ENCODE measurements around the gene SFRP5. TPM values are rescaled to one million over a fixed set of nuclear protein-coding genes. Genes with fewer than 3 reads are reported as not detected.

SFRP5 gene
- total RNA-seq, 4 donors from 2014 or later = 0.69 to 4.4 (median 1.4) TPM

DNA sequence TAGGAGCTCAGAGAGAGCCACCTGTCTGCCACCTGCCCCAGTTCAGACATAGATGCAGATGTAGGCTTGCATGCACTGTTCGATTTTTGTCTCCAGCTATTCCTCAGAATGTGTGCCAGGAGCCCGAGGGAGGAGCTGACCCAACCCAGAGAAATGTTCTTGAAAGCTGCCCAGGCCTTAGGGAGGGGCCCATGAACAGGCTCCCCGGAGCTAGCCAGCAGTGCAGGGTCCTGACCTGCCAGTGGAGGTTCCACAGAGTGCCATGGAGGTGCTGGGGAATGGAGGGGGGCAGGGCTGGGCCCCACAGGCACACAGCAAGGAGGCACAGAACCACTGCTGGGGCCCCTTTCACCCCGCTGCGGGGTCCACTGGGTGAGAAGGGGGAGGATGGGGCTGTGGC, 29.6 kb upstream of the SFRP5 start:
- intact Hi-C loops (cut with DNase I; ENCODE audit: low total_unique reads) = no loop called here

GRCh38 chr10:97800474-97800873, 28.7 kb upstream of the SFRP5 start:
- WGBS, 2 donors = 87 to 92% methylated on average over 9 of the region's 9 CpGs
- intact Hi-C loops (cut with DNase I; ENCODE audit: low total_unique reads) = no loop called here
- TF ChIP-seq POLR2A (IDR thresholded peaks at IDR 0.05) = no peak
- TF ChIP-seq, protein P1, sequence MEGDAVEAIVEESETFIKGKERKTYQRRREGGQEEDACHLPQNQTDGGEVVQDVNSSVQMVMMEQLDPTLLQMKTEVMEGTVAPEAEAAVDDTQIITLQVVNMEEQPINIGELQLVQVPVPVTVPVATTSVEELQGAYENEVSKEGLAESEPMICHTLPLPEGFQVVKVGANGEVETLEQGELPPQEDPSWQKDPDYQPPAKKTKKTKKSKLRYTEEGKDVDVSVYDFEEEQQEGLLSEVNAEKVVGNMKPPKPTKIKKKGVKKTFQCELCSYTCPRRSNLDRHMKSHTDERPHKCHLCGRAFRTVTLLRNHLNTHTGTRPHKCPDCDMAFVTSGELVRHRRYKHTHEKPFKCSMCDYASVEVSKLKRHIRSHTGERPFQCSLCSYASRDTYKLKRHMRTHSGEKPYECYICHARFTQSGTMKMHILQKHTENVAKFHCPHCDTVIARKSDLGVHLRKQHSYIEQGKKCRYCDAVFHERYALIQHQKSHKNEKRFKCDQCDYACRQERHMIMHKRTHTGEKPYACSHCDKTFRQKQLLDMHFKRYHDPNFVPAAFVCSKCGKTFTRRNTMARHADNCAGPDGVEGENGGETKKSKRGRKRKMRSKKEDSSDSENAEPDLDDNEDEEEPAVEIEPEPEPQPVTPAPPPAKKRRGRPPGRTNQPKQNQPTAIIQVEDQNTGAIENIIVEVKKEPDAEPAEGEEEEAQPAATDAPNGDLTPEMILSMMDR (IDR thresholded peaks at IDR 0.05) = no peak
- H3K4me3 ChIP-seq (ENCODE audit: low read depth, poor library complexity, severe bottlenecking) = no peak overlapping the region
- DNase-seq (ENCODE audit: low spot score in 2 of 2) = no peak

More for the DNA sequence above, 29.6 kb upstream of the SFRP5 start:
- no peak for DNase-seq (ENCODE audit: low spot score in 2 of 2)
- TF ChIP-seq POLR2A (IDR thresholded peaks at IDR 0.05) = no peak
- TF ChIP-seq, protein P1 (IDR thresholded peaks at IDR 0.05) = no peak
- no peak overlapping the region for H3K4me3 ChIP-seq (ENCODE audit: low read depth, poor library complexity, severe bottlenecking)
- WGBS, 2 donors = 42 to 48% methylated on average over 5 of the region's 5 CpGs

DNA sequence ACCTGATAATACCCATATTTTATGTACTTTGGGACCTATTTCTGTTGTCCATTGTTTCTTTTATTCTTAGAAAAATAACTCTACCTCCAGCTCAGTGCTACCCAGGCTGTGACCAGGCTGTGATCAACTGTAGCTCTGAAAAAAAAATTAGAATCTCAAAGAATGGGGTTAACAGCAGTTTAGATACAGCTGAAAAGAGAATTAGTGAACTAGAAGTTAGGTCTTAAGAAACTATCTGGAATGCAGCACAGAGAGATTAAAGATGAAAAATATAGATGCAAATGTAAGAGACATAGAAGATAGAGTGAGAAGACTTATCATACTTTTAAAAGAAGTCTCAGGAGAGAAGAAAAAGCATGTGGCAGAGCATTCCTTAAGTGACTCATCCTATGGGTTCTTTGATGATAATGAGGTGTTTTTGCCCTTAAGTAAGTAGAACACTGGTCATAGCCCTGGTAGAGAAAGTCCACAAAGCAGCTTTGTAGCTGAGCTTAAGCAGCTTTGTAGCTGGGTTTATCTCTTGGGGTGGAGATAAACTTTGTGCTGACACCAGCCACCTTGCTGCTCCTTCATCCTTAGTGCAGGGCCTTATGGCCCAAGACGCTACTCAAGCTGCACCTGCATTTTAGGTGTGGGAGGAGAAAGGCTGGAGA, 27.3 kb upstream of the SFRP5 start:
- no peak for DNase-seq (ENCODE audit: low spot score in 2 of 2)
- 87 to 100% methylated on average over 1 of the region's 1 CpG for WGBS, 2 donors
- no peak for TF ChIP-seq POLR2A (IDR thresholded peaks at IDR 0.05)
- TF ChIP-seq, protein P1 (IDR thresholded peaks at IDR 0.05) = no peak
- intact Hi-C loops (cut with DNase I; ENCODE audit: low total_unique reads) = no loop called here
- H3K4me3 ChIP-seq (ENCODE audit: low read depth, poor library complexity, severe bottlenecking) = no peak overlapping the region

DNA sequence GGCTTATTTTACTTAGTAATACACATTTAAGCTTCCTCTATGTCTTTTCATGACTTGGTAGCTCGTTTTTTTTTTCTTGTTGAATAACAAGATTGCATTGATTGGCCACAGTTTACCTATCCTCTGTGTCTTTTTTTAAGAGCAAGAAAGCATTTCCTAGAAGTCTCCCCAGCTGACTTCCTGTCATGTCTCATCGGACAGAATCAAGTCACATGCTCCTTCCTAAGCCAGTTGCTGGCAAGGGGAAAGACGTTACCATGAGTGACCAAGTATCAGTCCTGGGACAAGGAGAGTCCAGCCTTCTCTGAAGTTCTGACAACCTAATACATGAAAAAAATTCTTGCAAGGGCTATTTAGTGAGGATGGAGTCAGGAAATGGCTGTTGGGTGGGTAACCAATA, 24.9 kb upstream of the SFRP5 start:
- intact Hi-C loops (cut with DNase I; ENCODE audit: low total_unique reads) = no loop called here
- WGBS, 2 donors = 33 to 45% methylated on average over 3 of the region's 3 CpGs
- no peak overlapping the region for H3K4me3 ChIP-seq (ENCODE audit: low read depth, poor library complexity, severe bottlenecking)
- TF ChIP-seq POLR2A (IDR thresholded peaks at IDR 0.05) = no peak
- TF ChIP-seq, protein P1 (IDR thresholded peaks at IDR 0.05) = no peak
- DNase-seq (ENCODE audit: low spot score in 2 of 2) = no peak

DNA sequence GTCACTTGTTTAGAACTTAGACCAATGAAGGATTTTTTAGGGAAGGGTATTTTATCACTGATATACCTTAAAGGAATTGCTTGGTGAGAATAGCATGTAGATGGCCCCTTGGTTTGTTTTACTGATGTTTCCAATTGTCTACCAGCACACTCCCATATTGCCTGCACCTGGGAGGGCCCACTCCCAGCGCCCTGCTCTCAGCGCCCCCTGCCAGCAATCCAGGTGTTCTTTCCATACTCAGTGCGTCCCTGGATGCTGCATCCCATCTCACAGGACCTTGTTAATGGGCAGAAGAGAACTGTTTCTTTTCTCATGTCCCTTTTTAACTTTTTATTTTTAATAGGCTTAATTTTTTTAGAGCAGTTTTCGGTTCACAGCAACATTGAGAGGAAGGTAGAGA, 24.1 kb upstream of the SFRP5 start:
- intact Hi-C loops (cut with DNase I; ENCODE audit: low total_unique reads) = no loop called here
- WGBS, 2 donors = 64% methylated on average over 4 of the region's 4 CpGs
- no peak for TF ChIP-seq POLR2A (IDR thresholded peaks at IDR 0.05)
- TF ChIP-seq, protein P1 (IDR thresholded peaks at IDR 0.05) = no peak
- H3K4me3 ChIP-seq (ENCODE audit: low read depth, poor library complexity, severe bottlenecking) = no peak overlapping the region
- no peak for DNase-seq (ENCODE audit: low spot score in 2 of 2)

Measured in lower leg skin (tissue), 4 donors.